Midbrain (tissue), 1 donor: ENCODE results near the gene AMBRA1.

ENCODE experiments used
- DNase-seq: peaks from one replicate; lab custom pipeline; 2025; lab: John Stamatoyannopoulos, UW

AMBRA1 gene, protein sequence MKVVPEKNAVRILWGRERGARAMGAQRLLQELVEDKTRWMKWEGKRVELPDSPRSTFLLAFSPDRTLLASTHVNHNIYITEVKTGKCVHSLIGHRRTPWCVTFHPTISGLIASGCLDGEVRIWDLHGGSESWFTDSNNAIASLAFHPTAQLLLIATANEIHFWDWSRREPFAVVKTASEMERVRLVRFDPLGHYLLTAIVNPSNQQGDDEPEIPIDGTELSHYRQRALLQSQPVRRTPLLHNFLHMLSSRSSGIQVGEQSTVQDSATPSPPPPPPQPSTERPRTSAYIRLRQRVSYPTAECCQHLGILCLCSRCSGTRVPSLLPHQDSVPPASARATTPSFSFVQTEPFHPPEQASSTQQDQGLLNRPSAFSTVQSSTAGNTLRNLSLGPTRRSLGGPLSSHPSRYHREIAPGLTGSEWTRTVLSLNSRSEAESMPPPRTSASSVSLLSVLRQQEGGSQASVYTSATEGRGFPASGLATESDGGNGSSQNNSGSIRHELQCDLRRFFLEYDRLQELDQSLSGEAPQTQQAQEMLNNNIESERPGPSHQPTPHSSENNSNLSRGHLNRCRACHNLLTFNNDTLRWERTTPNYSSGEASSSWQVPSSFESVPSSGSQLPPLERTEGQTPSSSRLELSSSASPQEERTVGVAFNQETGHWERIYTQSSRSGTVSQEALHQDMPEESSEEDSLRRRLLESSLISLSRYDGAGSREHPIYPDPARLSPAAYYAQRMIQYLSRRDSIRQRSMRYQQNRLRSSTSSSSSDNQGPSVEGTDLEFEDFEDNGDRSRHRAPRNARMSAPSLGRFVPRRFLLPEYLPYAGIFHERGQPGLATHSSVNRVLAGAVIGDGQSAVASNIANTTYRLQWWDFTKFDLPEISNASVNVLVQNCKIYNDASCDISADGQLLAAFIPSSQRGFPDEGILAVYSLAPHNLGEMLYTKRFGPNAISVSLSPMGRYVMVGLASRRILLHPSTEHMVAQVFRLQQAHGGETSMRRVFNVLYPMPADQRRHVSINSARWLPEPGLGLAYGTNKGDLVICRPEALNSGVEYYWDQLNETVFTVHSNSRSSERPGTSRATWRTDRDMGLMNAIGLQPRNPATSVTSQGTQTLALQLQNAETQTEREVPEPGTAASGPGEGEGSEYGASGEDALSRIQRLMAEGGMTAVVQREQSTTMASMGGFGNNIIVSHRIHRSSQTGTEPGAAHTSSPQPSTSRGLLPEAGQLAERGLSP (N-terminal part only)

GRCh38 chr11:46593550-46594373 lies at the start of gene AMBRA1:
AMBRA1 (minus strand) TSS chr11:46594023; CDS start chr11:46548380, 45,643 bp downstream.
- DNase-seq: peak; percentile 90

- no peak for DNase-seq
Measured at GRCh38 chr11:46643531-46643930, 49.7 kb upstream of the AMBRA1 start.

- DNase-seq: no peak
Measured at GRCh38 chr11:46642627-46643335, 49.0 kb upstream of the AMBRA1 start.

- DNase-seq: no peak
Measured at GRCh38 chr11:46641639-46642038, 47.8 kb upstream of the AMBRA1 start.

DNA sequence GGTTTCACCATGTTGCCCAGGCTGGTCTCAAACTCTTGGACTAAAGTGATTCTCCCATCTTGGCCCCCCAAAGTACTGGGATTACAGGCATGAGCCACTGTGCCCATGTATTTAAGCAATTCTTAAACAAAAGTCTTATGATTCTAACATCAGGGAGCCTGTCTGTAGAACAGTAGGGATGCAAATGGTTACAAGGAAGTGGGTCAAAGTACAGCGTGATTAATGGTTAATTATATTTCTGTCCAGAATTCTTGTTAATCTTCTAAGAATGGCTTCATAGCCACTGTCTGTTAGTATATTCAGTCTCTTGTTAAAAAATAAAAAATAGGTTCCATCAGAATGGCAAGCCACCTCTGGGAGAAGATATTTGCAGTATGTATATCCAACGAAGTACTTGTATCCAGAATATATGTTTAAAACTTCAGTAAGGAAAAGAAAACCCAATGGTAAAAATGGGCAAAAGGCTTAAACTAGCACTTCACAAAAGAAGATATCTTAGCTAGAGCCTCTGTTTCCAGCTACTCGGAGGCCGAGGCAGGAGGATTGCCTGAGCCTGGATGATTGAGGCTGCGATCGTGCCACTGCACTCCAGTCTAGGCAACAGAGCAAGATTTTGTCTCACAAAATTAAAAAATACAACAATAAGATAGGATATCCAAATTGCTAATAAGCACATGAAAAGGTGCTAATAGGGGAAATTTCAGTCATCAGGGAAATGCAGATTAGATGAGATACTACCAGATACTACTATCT lies 46.4 kb upstream of the AMBRA1 start:
- DNase-seq: no peak

DNA sequence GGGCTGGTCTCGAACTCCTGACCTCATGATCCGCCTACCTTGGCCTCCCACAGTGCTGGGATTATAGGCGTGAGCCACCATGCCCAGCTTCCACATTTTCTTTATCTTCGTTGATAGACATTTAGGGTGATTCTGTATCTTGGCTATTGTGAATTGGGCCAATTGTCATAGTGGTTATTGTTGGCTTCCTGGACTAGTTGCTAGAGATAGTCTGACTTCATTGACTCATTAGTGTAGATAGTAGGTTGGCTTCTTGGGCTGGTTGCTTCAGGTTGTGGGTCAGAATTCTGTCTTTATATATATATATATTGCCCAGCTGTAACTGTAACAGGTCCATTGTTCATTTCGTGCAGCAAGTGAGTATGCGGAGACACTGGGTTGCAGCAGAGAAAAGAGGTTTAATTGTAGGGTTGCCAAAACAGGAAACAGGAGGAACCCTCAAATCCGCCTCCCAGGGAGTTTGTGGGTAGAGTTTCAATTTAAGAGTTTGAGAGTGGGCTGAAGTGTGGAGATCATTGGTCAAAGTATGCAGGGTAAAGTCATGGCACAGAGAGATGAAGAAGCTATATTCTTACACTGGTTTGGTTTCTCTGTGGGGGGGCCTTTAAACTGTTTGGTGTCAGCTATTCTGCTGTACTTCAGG lies 45.5 kb upstream of the AMBRA1 start:
- no peak for DNase-seq

GRCh38 chr11:46637546-46637945 lies 43.7 kb upstream of the AMBRA1 start:
- peak; percentile 57 for DNase-seq

- DNase-seq: peak; percentile 15
Measured at GRCh38 chr11:46635557-46636139, 41.8 kb upstream of the AMBRA1 start.

GRCh38 chr11:46633291-46634217 lies 39.7 kb upstream of the AMBRA1 start:
- no peak for DNase-seq

DNA sequence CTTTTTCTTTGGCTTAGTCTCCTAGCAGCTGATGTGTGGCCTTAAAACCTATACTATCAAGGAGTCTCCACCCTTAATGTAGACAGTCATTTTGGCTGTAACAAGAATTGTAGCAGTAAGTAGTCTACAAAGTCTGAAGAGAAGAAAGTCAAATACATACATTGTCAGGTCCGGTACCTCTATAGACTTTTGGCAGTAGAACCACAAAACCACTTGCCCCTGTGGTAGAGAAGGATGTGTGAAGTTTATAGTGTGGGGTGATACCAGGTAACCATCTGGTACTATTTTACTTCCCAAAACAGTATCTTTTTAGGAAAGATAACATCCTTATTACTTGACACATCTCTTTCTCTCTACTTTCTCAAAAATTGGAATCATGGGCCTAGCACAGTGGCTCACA lies 38.7 kb upstream of the AMBRA1 start:
- DNase-seq: no peak

DNA sequence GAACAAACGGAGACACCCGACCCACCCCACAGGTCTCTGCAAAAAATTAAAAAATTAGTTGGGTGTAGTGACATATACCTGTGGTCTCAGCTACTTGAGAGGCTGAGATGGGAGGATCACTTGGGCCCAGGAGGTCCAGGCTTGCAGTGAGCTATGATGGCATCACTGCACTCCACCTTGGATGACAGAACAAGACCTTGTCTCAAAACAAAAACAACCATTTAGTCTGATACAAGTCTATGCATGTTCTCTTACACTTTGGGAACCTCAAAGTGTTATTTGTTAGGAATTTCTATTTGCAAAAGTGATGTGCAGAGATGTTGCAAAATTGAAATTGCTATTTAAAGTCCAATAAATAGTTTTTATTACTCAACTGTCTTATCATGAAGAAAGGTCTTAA lies 37.9 kb upstream of the AMBRA1 start:
- no peak for DNase-seq

- DNase-seq: no peak
Measured at GRCh38 chr11:46630237-46630636, 36.4 kb upstream of the AMBRA1 start.

DNA sequence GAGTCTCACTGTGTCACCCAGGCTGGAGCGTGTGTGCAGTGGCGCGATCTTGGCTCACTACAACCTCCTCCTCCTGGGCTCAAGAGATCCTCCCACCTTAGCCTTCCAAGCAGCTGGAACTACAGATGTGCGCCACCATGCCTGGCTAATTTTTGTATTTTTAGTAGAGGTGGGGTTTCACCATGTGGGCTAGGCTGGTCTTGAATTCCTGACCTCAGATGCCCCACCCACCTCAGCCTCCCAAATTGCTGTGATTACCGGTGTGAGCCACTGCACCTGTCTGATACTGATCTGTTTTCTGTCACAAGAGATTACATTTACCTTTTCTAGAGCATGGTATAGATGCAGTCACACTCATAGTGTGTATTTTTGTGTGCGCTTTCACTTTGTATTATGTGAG lies 35.1 kb upstream of the AMBRA1 start:
- DNase-seq: no peak

GRCh38 chr11:46625406-46625805 lies 31.6 kb upstream of the AMBRA1 start:
- DNase-seq: no peak

- DNase-seq: no peak
Measured at GRCh38 chr11:46618837-46619236, 25.0 kb upstream of the AMBRA1 start.

DNA sequence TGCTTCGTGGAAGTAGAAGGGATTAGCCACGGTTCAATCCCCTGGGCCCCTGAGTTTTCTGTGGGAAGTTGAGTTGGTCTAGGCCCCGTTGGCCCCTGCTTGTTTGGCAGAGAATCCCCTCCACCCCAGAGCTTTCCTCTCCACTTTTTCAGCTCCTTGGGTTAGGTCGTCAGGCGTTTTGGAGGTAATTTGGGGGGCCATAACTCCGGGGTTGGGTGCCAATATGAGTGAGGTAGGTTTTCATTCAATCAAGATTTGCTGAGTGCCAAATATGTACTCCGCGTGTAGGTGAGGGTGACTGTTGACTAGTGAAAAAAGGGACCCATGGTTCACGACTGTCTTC lies 24.1 kb upstream of the AMBRA1 start:
- no peak for DNase-seq

DNA sequence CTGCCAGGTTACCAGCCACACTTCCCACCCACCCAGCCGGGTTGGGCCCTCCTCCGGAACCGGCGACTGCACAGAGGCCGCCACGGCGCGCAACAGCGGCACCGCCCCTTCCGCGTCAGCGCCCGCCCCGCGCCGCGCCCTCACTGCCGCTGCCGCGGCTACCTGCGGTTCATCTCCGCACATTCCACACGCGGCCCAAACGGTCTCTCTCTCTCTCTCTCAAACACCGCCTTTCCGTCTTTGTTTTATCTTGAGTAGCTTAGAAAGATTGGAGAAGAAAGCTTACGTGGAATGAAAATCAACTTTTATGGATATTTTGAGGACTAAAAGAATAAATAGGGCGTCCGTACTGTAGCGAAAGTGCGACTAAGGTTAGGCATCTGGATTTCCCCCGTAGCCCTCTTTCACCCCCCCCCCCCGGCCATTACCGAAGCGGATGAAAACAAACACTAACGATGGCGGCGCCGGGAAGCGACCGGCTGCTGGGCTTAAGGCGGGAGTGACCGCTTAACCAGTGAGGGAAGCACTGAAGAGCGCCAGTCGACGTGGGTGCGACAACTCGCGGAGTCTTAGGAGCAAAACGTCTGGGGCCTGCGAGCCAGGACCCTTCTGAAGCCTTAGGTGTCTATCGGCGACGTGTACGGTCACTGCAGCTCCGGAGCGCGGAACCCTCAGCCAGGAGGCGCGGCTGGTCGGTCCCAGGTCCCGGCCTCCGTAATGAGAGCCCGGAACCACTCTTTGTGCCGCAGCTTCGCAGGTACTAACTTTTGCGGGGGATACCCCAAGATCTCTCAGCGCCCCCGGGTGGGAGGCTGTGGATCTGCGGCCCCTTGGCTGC lies 23.5 kb upstream of the AMBRA1 start, which contains the start of the genes ATG13 and HARBI1:
Gene ATG13, plus strand, starts transcription at position 420 of the 838 bp plus-strand sequence. CDS start 26,739 bp downstream, outside the sequence.
Gene HARBI1, minus strand, starts transcription at position 94 of the 838 bp plus-strand sequence. CDS start 990 bp downstream, outside the sequence.
- DNase-seq: peak; percentile 88
